ENCODE measurements around the gene ZBTB37.

DNA sequence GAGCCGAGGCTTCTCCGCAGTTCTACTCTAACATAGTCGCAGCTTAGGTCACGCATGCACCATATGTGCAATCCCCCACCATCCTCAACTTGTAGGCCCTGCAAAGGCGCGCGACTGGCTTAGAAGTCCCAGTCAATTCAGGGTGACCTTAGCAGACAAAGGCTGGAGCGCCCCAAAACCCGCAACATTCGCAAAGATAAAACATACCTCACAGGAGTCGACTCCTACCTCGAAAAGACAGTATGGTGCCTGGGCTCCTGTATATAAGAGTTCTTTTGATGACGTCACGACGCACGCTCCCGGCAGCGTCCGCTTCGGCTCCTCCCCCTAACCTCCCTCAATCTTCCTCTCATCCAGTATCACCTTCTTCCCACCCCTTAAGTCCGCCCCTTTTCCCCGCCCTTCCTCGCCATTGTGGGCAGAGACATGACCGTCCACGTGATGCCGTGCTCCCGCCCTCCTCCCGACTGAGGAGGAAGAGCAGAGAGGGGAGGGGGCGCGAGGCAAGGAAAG is 371 bp upstream of the ZBTB37 start, which contains the start of gene GAS5:
- TF ChIP-seq POLR2A (IDR thresholded peaks at IDR 0.05), result peak in 3 of 4 donors; percentile 95 to 97 (median 97)
- TF ChIP-seq, protein P1, sequence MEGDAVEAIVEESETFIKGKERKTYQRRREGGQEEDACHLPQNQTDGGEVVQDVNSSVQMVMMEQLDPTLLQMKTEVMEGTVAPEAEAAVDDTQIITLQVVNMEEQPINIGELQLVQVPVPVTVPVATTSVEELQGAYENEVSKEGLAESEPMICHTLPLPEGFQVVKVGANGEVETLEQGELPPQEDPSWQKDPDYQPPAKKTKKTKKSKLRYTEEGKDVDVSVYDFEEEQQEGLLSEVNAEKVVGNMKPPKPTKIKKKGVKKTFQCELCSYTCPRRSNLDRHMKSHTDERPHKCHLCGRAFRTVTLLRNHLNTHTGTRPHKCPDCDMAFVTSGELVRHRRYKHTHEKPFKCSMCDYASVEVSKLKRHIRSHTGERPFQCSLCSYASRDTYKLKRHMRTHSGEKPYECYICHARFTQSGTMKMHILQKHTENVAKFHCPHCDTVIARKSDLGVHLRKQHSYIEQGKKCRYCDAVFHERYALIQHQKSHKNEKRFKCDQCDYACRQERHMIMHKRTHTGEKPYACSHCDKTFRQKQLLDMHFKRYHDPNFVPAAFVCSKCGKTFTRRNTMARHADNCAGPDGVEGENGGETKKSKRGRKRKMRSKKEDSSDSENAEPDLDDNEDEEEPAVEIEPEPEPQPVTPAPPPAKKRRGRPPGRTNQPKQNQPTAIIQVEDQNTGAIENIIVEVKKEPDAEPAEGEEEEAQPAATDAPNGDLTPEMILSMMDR (IDR thresholded peaks at IDR 0.05), result no peak

Measured in esophagus squamous epithelium (tissue), 4 donors.